IMR-90 (cell line): ENCODE data around the gene EMID1. TPM values are rescaled to one million over a fixed set of nuclear protein-coding genes. Genes with fewer than 3 reads are reported as not detected.

Experiments
- ATAC-seq: fragments of 200-7000 bp; cut with Tn5 transposase; 2 replicates; pipeline ENCODE4 v1.9.1; 2020; ENCODE audit warnings: low read depth, mild to moderate bottlenecking, moderate library complexity
- BruUV-seq: library from RNA; stranded (reverse); fragments of 400-500 nt; replicated peaks from 2 replicates; lab custom pipeline; 2021; lab: Mats Ljungman, UMichigan
- CTCF ChIA-PET: fragments of 300-600 bp; formaldehyde crosslinking; extraction: SDS; loops from one replicate; lab custom pipeline; 2021; ENCODE audit warnings: antibody characterized with exemption; lab: Yijun Ruan, JAX
- POLR2A ChIA-PET: fragments of 300-600 bp; sonication (Branson Sonifier 250); formaldehyde crosslinking; loops from one replicate; lab custom pipeline; 2022; ENCODE audit warnings: antibody characterized with exemption; ENCODE audit not compliant: unreplicated experiment; lab: Charles Lee
- DNase-seq: peaks from one replicate; pipeline ENCODE4 v3.0.0; 2013
- H2AFZ ChIP-seq: replicated peaks from 2 replicates; pipeline ENCODE3; 2013; ENCODE audit warnings: low read length, mild to moderate bottlenecking; ENCODE audit not compliant: poor library complexity
- H2AK5ac ChIP-seq: 2 replicates; pipeline ENCODE4 v1.6.1; 2013; ENCODE audit warnings: low read depth, low read length, inconsistent platforms
- H2AK9ac ChIP-seq: replicated peaks from 2 replicates; pipeline ENCODE3; 2013; ENCODE audit warnings: mild to moderate bottlenecking, low read depth, low read length, moderate library complexity; ENCODE audit not compliant: poor library complexity
- H2BK120ac ChIP-seq: 2 replicates; pipeline ENCODE4 v1.6.1; 2013; ENCODE audit warnings: low read depth, low read length, inconsistent platforms
- H2BK15ac ChIP-seq: 3 replicates; pipeline ENCODE4 v1.6.1; 2013; ENCODE audit warnings: low read depth, low read length, inconsistent platforms
- H2BK20ac ChIP-seq: 2 replicates; pipeline ENCODE4 v1.6.1; 2013; ENCODE audit warnings: low read depth, mild to moderate bottlenecking, inconsistent platforms, low read length, moderate library complexity
- H2BK5ac ChIP-seq: 2 replicates; pipeline ENCODE4 v1.6.1; 2013; ENCODE audit warnings: mild to moderate bottlenecking, low read depth, low read length, inconsistent platforms; ENCODE audit not compliant: poor library complexity, severe bottlenecking
- H3K14ac ChIP-seq: replicated peaks from 2 replicates; pipeline ENCODE4 v1.6.1; 2013; ENCODE audit warnings: low read depth, low read length, inconsistent platforms
- H3K18ac ChIP-seq: 2 replicates; pipeline ENCODE4 v1.6.1; 2013; ENCODE audit warnings: low read depth, low read length, control low read depth
- H3K23ac ChIP-seq: 2 replicates; pipeline ENCODE4 v1.6.1; 2013; ENCODE audit warnings: low read depth, low read length, inconsistent platforms
- H3K27ac ChIP-seq: 2 replicates; pipeline ENCODE4 v1.5.1; 2013; ENCODE audit warnings: mild to moderate bottlenecking, control low read depth, low read length; ENCODE audit not compliant: insufficient read depth
- H3K27me3 ChIP-seq: 2 replicates; pipeline ENCODE4 v1.6.1; 2013; ENCODE audit warnings: low read length; ENCODE audit not compliant: control insufficient read depth, insufficient read depth
- H3K36me3 ChIP-seq: 2 replicates; pipeline ENCODE4 v1.6.1; 2013; ENCODE audit warnings: low read length, mixed read lengths; ENCODE audit not compliant: control insufficient read depth, insufficient read depth
- H3K4ac ChIP-seq: 2 replicates; pipeline ENCODE4 v1.6.1; 2013; ENCODE audit warnings: low read depth, low read length, inconsistent platforms
- H3K4me1 ChIP-seq: 2 replicates; pipeline ENCODE4 v1.6.1; 2013; ENCODE audit warnings: low read length, mixed read lengths; ENCODE audit not compliant: control insufficient read depth, insufficient read depth
- H3K4me2 ChIP-seq: 2 replicates; pipeline ENCODE4 v1.6.1; 2013; ENCODE audit warnings: low read depth, mild to moderate bottlenecking, control low read depth, low read length, moderate library complexity
- H3K4me3 ChIP-seq: 2 replicates; pipeline ENCODE4 v1.5.1; 2013; ENCODE audit warnings: low read depth, mild to moderate bottlenecking, control low read depth, low read length, moderate library complexity; ENCODE audit not compliant: insufficient read depth
- H3K56ac ChIP-seq: 2 replicates; pipeline ENCODE4 v1.6.1; 2013; ENCODE audit warnings: low read length, inconsistent platforms; ENCODE audit not compliant: insufficient read depth; ENCODE audit errors: extremely low read depth
- H3K79me1 ChIP-seq, 2 experiments: 2 replicates each; pipeline ENCODE4 v1.6.1; 2013; ENCODE audit warnings: low read length in 2 of 2, inconsistent platforms in 1 of 2, low read depth in 1 of 2
- H3K9ac ChIP-seq: 2 replicates; pipeline ENCODE4 v1.6.1; 2013; ENCODE audit warnings: low read depth, low read length, control low read depth
- H3K9me1 ChIP-seq: 2 replicates; pipeline ENCODE4 v1.6.1; 2013; ENCODE audit warnings: low read length, inconsistent platforms; ENCODE audit not compliant: insufficient read depth
- H3K9me3 ChIP-seq: 2 replicates; pipeline ENCODE4 v1.6.1; 2013; ENCODE audit warnings: low read length; ENCODE audit not compliant: control insufficient read depth, insufficient read depth
- H4K20me1 ChIP-seq: 2 replicates; pipeline ENCODE4 v1.6.1; 2013; ENCODE audit warnings: low read length, inconsistent platforms; ENCODE audit not compliant: insufficient read depth
- H4K5ac ChIP-seq: 2 replicates; pipeline ENCODE4 v1.6.1; 2013; ENCODE audit warnings: mild to moderate bottlenecking, low read depth, low read length, control low read depth
- H4K8ac ChIP-seq, 2 experiments: 2 replicates each; pipeline ENCODE4 v1.6.1; 2013; ENCODE audit warnings: low read depth in 2 of 2, low read length in 2 of 2, control low read depth in 1 of 2, inconsistent platforms in 1 of 2
- H4K91ac ChIP-seq: 2 replicates; pipeline ENCODE4 v1.6.1; 2013; ENCODE audit warnings: low read depth, low read length, inconsistent platforms; ENCODE audit not compliant: insufficient read depth
- BHLHE40 ChIP-seq: fragments of 150-350 bp; IDR thresholded peaks from 2 replicates; pipeline ENCODE4 v1.6.1; 2016; ENCODE audit warnings: mild to moderate bottlenecking, low read depth, low read length
- CEBPB ChIP-seq: IDR thresholded peaks from 2 replicates; pipeline ENCODE4 v1.6.1; 2012; ENCODE audit warnings: low read depth, low read length, improper control_type of control experiment
- FOS ChIP-seq: fragments of 150-350 bp; IDR thresholded peaks from 2 replicates; pipeline ENCODE4 v1.6.1; 2016; ENCODE audit warnings: low read depth, low read length
- MAFK ChIP-seq: IDR thresholded peaks from 2 replicates; pipeline ENCODE4 v1.6.1; 2012; ENCODE audit warnings: low read depth, low read length, improper control_type of control experiment
- MAZ ChIP-seq: IDR thresholded peaks from 2 replicates; pipeline ENCODE4 v1.6.1; 2012; ENCODE audit warnings: low read depth, mild to moderate bottlenecking, low read length, improper control_type of control experiment, moderate library complexity, borderline replicate concordance
- MXI1 ChIP-seq: IDR thresholded peaks from 2 replicates; pipeline ENCODE4 v1.6.1; 2012; ENCODE audit warnings: low read depth, mild to moderate bottlenecking, low read length, moderate library complexity, borderline replicate concordance
- NFE2L2 ChIP-seq: fragments of 150-350 bp; IDR thresholded peaks from 2 replicates; pipeline ENCODE4 v1.6.1; 2016; ENCODE audit warnings: low read depth, mild to moderate bottlenecking, low read length
- POLR2A ChIP-seq: IDR thresholded peaks from 2 replicates; pipeline ENCODE4 v1.6.1; 2012; ENCODE audit warnings: mild to moderate bottlenecking, low read depth, low read length
- RCOR1 ChIP-seq: IDR thresholded peaks from 2 replicates; pipeline ENCODE4 v1.6.1; 2012; ENCODE audit warnings: mild to moderate bottlenecking, low read length, improper control_type of control experiment; ENCODE audit not compliant: insufficient replicate concordance
- RFX5 ChIP-seq: IDR thresholded peaks from 2 replicates; pipeline ENCODE4 v1.8.0; 2012; ENCODE audit warnings: low read depth, mild to moderate bottlenecking, low read length, moderate library complexity
- SMC3 ChIP-seq: fragments of 150-350 bp; IDR thresholded peaks from 2 replicates; pipeline ENCODE4 v1.6.1; 2016; ENCODE audit warnings: low read depth, mild to moderate bottlenecking, antibody characterized with exemption, low read length, moderate library complexity
- WGBS, 2 experiments: methylation state at CpG; one replicate each; pipeline versions ENCODE4 v1.1.5 to v1.1.7; 2013; ENCODE audit warnings: missing lambda C conversion rate in 2 of 2; ENCODE audit not compliant: insufficient read length in 1 of 2; ENCODE audit errors: extremely low coverage in 2 of 2; 5-methylcytosine and 5-hydroxymethylcytosine counted together
- dilution Hi-C: fragments of 300-500 bp; cut with HindIII; formaldehyde crosslinking; loops from one replicate; pipeline ENCODE4 v1.14.3; 2018; ENCODE audit warnings: low sequenced_read_pairs; ENCODE audit not compliant: unreplicated experiment
- in situ Hi-C: fragments of 300-500 bp; cut with MboI; formaldehyde crosslinking; loops from 3 replicates; pipeline ENCODE4 v1.14.3; 2019; ENCODE audit warnings: low sequenced_read_pairs, inconsistent platforms, mixed read lengths
- intact Hi-C: fragments of 100-400 bp; cut with micrococcal nuclease; formaldehyde crosslinking; loops from 2 replicates; pipeline ENCODE4 v1.10.0; 2022
- polyA plus RNA-seq, 3 experiments: library from polyadenylated mRNA; depleted of rRNA; stranded (reverse); fragments of >200 nt; gene quantifications; 2 replicates each; pipeline ENCODE4 v1.2.3, GENCODE V29; 2012; ENCODE audit warnings: low replicate concordance in 1 of 3
- total RNA-seq: library from RNA; depleted of rRNA; stranded (reverse); fragments of >200 nt; gene quantifications from 2 replicates; pipeline ENCODE4 v1.2.3, GENCODE V29; 2012
- TF ChIP-seq, protein P1 (sequence below): fragments of 150-350 bp; IDR thresholded peaks from 2 replicates; pipeline ENCODE4 v1.6.1; 2016; ENCODE audit warnings: low read depth, mild to moderate bottlenecking, low read length, moderate library complexity, borderline replicate concordance
- TF ChIP-seq, protein P2 (sequence below): conservative IDR thresholded peaks from 2 replicates; pipeline ENCODE4 v1.5.1; 2012; ENCODE audit warnings: mild to moderate bottlenecking, low read depth, low read length, improper control_type of control experiment

The EMID1 gene
- total and polyA plus RNA-seq, 2 of the 4 experiments (the other 2 are of a cell fraction): 0.54 to 1.3 TPM

DNA sequence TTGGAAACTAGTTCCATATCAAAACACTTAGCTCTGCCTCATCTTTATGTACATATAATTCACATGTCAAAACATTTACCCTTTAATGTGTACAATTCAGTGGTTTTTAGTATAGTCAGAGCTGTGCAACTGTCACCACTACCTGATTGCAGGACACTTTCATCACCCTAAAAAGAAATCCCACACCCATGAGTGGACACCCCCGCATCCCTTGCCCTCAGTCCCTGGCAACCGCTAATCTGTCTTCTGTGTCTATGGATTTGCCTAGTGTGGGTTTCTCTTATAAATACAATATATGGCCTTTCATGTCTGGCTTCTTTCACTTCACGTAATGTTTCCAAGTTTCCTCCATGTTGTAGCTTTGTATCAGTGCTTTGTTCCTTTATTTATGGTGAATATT lies 8.6 kb upstream of the EMID1 start:
- no peak overlapping the region for H3K27ac ChIP-seq
- no peak for DNase-seq
- no peak overlapping the region for H3K4me2 ChIP-seq
- H2AFZ ChIP-seq: no peak overlapping the region
- no peak overlapping the region for H2BK5ac ChIP-seq
- no peaks in the 10 kb centered on the region for H3K36me3 ChIP-seq
- no peaks in the 10 kb centered on the region for H4K20me1 ChIP-seq
- dilution Hi-C loops: no loop called here
- ChIA-PET CTCF (no interaction called here), POLR2A (no interaction called here)
- no peaks in the 10 kb centered on the region; the same call in 1 of the 2 replicates for H3K4me1 ChIP-seq
- no peak overlapping the region for H2BK15ac ChIP-seq
- no peak overlapping the region for H2AK9ac ChIP-seq
- H3K56ac ChIP-seq: no peak overlapping the region
- in situ Hi-C loops: no loop called here
- no peak overlapping the region for H3K4ac ChIP-seq
- TF ChIP-seq MXI1: no peak
- no peak for TF ChIP-seq POLR2A
- TF ChIP-seq, protein P1, sequence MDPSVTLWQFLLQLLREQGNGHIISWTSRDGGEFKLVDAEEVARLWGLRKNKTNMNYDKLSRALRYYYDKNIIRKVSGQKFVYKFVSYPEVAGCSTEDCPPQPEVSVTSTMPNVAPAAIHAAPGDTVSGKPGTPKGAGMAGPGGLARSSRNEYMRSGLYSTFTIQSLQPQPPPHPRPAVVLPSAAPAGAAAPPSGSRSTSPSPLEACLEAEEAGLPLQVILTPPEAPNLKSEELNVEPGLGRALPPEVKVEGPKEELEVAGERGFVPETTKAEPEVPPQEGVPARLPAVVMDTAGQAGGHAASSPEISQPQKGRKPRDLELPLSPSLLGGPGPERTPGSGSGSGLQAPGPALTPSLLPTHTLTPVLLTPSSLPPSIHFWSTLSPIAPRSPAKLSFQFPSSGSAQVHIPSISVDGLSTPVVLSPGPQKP: no peak
- TF ChIP-seq FOS: no peak
- no peak for TF ChIP-seq MAFK
- TF ChIP-seq, protein P2, sequence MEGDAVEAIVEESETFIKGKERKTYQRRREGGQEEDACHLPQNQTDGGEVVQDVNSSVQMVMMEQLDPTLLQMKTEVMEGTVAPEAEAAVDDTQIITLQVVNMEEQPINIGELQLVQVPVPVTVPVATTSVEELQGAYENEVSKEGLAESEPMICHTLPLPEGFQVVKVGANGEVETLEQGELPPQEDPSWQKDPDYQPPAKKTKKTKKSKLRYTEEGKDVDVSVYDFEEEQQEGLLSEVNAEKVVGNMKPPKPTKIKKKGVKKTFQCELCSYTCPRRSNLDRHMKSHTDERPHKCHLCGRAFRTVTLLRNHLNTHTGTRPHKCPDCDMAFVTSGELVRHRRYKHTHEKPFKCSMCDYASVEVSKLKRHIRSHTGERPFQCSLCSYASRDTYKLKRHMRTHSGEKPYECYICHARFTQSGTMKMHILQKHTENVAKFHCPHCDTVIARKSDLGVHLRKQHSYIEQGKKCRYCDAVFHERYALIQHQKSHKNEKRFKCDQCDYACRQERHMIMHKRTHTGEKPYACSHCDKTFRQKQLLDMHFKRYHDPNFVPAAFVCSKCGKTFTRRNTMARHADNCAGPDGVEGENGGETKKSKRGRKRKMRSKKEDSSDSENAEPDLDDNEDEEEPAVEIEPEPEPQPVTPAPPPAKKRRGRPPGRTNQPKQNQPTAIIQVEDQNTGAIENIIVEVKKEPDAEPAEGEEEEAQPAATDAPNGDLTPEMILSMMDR: no peak
- no peak for TF ChIP-seq MAZ
- no peak for TF ChIP-seq CEBPB
- no peak for TF ChIP-seq RCOR1
- TF ChIP-seq NFE2L2: no peak
- TF ChIP-seq SMC3: no peak
- no peak for TF ChIP-seq RFX5
- TF ChIP-seq BHLHE40: no peak
- BruUV-seq: no TSS peak
- H3K9ac ChIP-seq: no peak overlapping the region
- no peak overlapping the region for H2BK20ac ChIP-seq
- H3K23ac ChIP-seq: no peak overlapping the region
- intact Hi-C loops: no loop called here
- H3K27me3 ChIP-seq: peaks cover 2% of the 10 kb centered on the region; the same call in 1 of the 2 replicates
- peaks cover 6% of the 10 kb centered on the region; the same call in 1 of the 2 replicates for H3K9me1 ChIP-seq
- ATAC-seq: no peak
- H2AK5ac ChIP-seq: no peak overlapping the region
- H4K91ac ChIP-seq: no peak overlapping the region
- no CpG with 5 or more reads among the region's 3 CpGs for WGBS, 2 experiments
- no peak overlapping the region for H3K4me3 ChIP-seq
- no peak overlapping the region for H4K5ac ChIP-seq
- H3K9me3 ChIP-seq: no peaks in the 10 kb centered on the region
- H3K79me1 ChIP-seq: no peaks in the 10 kb centered on the region
- no peak overlapping the region for H3K14ac ChIP-seq
- H3K18ac ChIP-seq: no peak overlapping the region
- no peak overlapping the region for H2BK120ac ChIP-seq
- H4K8ac ChIP-seq: no peak overlapping the region
